Heart left ventricle (tissue), 16 donors: Measurements from ENCODE around the gene CCDC88B. TPM values are rescaled to one million over a fixed set of nuclear protein-coding genes. Genes with fewer than 3 reads are reported as not detected.

Experiments used
- ATAC-seq, 4 donors: fragments of 200-7000 bp; cut with Tn5 transposase; one replicate each; pipeline ENCODE4 v1.9.1; 2020 to 2022; ENCODE audit warnings: moderate library complexity in 4 of 4, mild to moderate bottlenecking in 3 of 4, moderate number of reproducible peaks in 1 of 4
- DNase-seq, 5 donors: peaks; one replicate each; pipeline ENCODE4 v3.0.0-alpha.2; 2020
- H3K27ac ChIP-seq, 12 donors: fragments of 200-600 bp; sonication (generic) in 4 of 12; one replicate each; pipeline versions ENCODE4 v1.5.0 to v1.8.0; 2016 to 2022; ENCODE audit warnings: mild to moderate bottlenecking in 2 of 12
- H3K27me3 ChIP-seq, 9 donors: fragments of 200-600 bp; sonication (generic) in 2 of 9; one replicate each; pipeline versions ENCODE4 v1.5.1 to v1.8.0; 2016 to 2022; ENCODE audit warnings: mild to moderate bottlenecking in 3 of 9
- H3K36me3 ChIP-seq, 9 donors: fragments of 200-600 bp; sonication (generic) in 2 of 9; one replicate each; pipeline versions ENCODE4 v1.5.0 to v1.8.0; 2018 to 2022; ENCODE audit warnings: mild to moderate bottlenecking in 2 of 9
- H3K4me1 ChIP-seq, 12 donors: fragments of 200-600 bp; sonication (generic) in 4 of 12; one replicate each; pipeline versions ENCODE4 v1.5.0 to v1.8.0; 2016 to 2022; ENCODE audit warnings: mild to moderate bottlenecking in 3 of 12
- H3K4me3 ChIP-seq, 12 donors: fragments of 200-600 bp; sonication (generic) in 4 of 12; one replicate each; pipeline versions ENCODE4 v1.5.0 to v1.8.0; 2017 to 2022; ENCODE audit warnings: mild to moderate bottlenecking in 9 of 12, moderate library complexity in 4 of 12
- H3K9me3 ChIP-seq, 12 donors: fragments of 200-600 bp; sonication (generic) in 4 of 12; one replicate each; pipeline versions ENCODE4 v1.5.0 to v1.8.0; 2016 to 2022; ENCODE audit warnings: mild to moderate bottlenecking in 1 of 12
- CTCF ChIP-seq, 12 donors: fragments of 200-600 bp; sonication (generic) in 4 of 12; IDR thresholded peaks; one replicate each; pipeline versions ENCODE4 v1.5.0 to v1.8.0; 2018 to 2022; ENCODE audit warnings: antibody characterized with exemption in 12 of 12, mild to moderate bottlenecking in 5 of 12
- POLR2A ChIP-seq, 2 donors: fragments of 450-650 bp; IDR thresholded peaks; one replicate each; pipeline ENCODE4 v1.6.1; 2017; ENCODE audit warnings: antibody characterized with exemption in 2 of 2, mild to moderate bottlenecking in 2 of 2, moderate library complexity in 2 of 2
- WGBS, 4 donors: extraction: QIAGEN DNeasy Blood & Tissue Kit in 2 of 4; methylation state at CpG; one replicate each; pipeline versions ENCODE4 v1.1.5 to v1.1.7; 2013 to 2018; 5-methylcytosine and 5-hydroxymethylcytosine counted together
- intact Hi-C, 10 donors: fragments of 100-400 bp; cut with DNase I; formaldehyde crosslinking; loops; one replicate each; pipeline versions ENCODE4 v1.11.1 to v1.14.2; 2022
- polyA plus RNA-seq, 2 donors: library from polyadenylated mRNA; stranded (reverse); fragments of 200-250 nt; gene quantifications; one replicate each; pipeline ENCODE4 v1.2.3, GENCODE V29; 2013
- total RNA-seq, 9 donors: library from RNA; depleted of rRNA in 2 of 9; stranded (reverse); fragments of >200 nt in 2 of 9; fragmentation: NEBNext Ultra II Directional in 3 of 9; extraction: Animal tissue kit (Norgen Biotek cat#: 25700) in 3 of 9; gene quantifications; one replicate each; pipeline versions ENCODE4 v1.1.0 to v1.2.4, GENCODE V29; 2016 to 2023
- donor health status: ischemic (EF 13 %, LVEDD 7.1; RV severe dilation, severe dysfunction).
- donor health status: healthy with polysubstance abuse.
- donor health status: DM: no; HTN: yes; CAD: no.
- donor health status: DM: no; HTN: no; CAD: no.
- donor health status: ischemic (EF 25% LVEDD 6.9; RV normal size, moderate dysfunction).
- donor health status: ischemic (EF 25% LVEDD 5.7; RV mildly dilated, moderate dysfunction).
- donor health status: healthy.
- donor health status: DM: yes; HTN: yes; CAD: no.
- donor health status: ischemic (EF 35%, LVEDD 5.7; RV mildly dilated, moderate dysfunction).
- donor health status: nonischemic (EF 11% LVEDD 7.7; RV severe dilation, severe dysfunction).
- donor health status: DM: yes; HTN: yes; CAD: no.
- donor health status: PGD.
- donor health status: ischemic (EF 29% LVEDD 5.4; RV normal size, mild dysfunction).
- donor health status: nonischemic (EF 23%, LVEDD 6.1; RV moderate dilation, normal function).

CCDC88B gene
- total and polyA plus RNA-seq, 11 donors, result 4.1 to 24.0 (median 8.1) TPM

DNA sequence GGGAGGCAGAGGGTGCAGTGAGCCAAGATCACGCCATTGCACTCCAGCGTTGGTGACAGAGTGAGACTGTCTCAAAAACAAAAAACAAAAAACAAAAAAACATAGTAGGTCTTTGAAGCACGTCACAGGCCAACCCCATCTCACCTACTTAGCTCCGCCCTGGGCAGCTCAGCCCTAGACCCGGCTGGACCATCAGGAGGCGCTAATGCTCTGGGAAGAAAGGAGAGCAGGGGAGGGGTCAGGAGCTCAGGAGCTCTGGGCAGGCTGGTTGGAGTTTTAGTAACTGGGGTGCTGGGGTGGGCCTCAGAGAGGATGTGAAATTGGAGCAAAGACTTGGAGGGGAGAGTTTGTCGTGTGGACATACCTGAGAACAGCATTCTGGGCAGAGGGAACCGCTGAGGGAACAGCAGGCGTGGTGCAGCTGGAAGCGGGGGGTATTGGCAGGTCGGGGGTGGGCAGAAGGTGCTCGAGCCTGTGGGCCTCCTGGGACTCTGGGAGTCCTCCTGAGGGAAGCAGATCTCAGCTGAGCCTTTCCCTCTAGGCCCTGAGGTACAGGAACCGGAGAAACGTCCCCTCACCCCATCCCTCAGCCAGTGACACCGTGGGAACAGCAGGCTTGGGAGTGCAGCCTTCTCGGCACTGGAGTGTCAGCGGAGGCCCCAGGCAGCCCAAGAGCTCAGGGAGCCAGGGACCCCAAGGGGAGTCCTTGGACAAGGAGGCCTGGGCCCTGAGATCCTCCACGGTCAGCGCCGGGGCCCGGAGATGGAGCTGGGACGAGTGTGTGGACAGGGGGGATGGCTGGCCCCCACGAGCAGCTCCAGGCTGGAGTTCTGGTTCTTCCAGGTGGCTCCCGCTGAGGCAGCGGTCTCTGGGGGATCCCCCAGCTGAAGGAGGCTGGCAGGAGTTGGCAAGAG lies 16.8 kb downstream of the CCDC88B start:
- ATAC-seq (no peak), DNase-seq (no peak)
- intact Hi-C loops, result loop anchor here in 4 of 10 donors (5.0 to 10.0 kb wide), 3 partner anchors 39 to 298 kb away; partner anchors contain the start of genes PRDX5 (in 3 of the 4) and TRMT112 (in 3 of the 4)
- no peaks in the 10 kb centered on the region for H3K9me3 ChIP-seq
- peaks cover 0 to 19% (median 11%) of the 10 kb centered on the region in 9 donors for H3K36me3 ChIP-seq
- no peak for TF ChIP-seq POLR2A (IDR thresholded peaks at IDR 0.05)
- peak in 5 of 12 donors; percentile 11 to 34 (median 28) for TF ChIP-seq CTCF (IDR thresholded peaks at IDR 0.05)
- H3K4me3 ChIP-seq, result no peak overlapping the region
- no peaks in the 10 kb centered on the region for H3K27me3 ChIP-seq
- WGBS, 4 donors, result 85 to 90% (median 87%) methylated on average over 25 of the region's 25 CpGs
- peaks cover 3 to 47% (median 30%) of the 10 kb centered on the region in 12 donors for H3K4me1 ChIP-seq
- H3K27ac ChIP-seq, result no peak overlapping the region

DNA sequence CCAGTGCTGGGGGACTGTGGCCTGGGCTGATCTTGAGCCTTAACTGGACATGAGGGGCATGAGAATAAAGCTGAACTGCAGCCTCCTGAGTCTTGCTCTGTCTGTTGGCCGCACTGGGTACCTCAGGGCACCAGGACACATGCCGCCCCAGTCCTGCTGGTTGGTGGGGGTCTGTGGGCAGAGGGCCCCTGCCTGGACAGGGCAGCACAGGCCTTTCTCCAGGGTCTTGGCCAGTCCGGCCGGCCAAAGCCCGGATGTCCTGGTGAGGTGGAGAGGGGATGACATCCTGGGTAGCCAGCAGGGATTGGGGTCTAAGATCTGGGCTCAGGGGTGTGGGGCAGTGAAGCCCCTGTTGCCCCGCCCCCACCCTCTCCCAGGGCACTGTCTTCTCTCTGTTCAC lies 17.4 kb downstream of the CCDC88B start:
- peaks cover 0 to 26% (median 18%) of the 10 kb centered on the region in 9 donors for H3K36me3 ChIP-seq
- no peak overlapping the region for H3K4me3 ChIP-seq
- H3K9me3 ChIP-seq, result no peaks in the 10 kb centered on the region
- intact Hi-C loops, result loop anchor here in 4 of 10 donors (5.0 to 10.0 kb wide), 3 partner anchors 40 to 297 kb away; partner anchors contain the start of genes PRDX5 (in 3 of the 4) and TRMT112 (in 3 of the 4)
- ATAC-seq, result no peak
- H3K27ac ChIP-seq, result peak overlapping the region in 2 of 12 donors; percentile 94 to 95
- peaks cover 3 to 47% (median 30%) of the 10 kb centered on the region in 12 donors for H3K4me1 ChIP-seq
- no peaks in the 10 kb centered on the region for H3K27me3 ChIP-seq
- 88 to 96% (median 91%) methylated on average over 4 to 6 of the region's 6 CpGs for WGBS, 4 donors
- no peak for DNase-seq
- TF ChIP-seq POLR2A (IDR thresholded peaks at IDR 0.05) (no peak), CTCF (IDR thresholded peaks at IDR 0.05) (no peak)

DNA sequence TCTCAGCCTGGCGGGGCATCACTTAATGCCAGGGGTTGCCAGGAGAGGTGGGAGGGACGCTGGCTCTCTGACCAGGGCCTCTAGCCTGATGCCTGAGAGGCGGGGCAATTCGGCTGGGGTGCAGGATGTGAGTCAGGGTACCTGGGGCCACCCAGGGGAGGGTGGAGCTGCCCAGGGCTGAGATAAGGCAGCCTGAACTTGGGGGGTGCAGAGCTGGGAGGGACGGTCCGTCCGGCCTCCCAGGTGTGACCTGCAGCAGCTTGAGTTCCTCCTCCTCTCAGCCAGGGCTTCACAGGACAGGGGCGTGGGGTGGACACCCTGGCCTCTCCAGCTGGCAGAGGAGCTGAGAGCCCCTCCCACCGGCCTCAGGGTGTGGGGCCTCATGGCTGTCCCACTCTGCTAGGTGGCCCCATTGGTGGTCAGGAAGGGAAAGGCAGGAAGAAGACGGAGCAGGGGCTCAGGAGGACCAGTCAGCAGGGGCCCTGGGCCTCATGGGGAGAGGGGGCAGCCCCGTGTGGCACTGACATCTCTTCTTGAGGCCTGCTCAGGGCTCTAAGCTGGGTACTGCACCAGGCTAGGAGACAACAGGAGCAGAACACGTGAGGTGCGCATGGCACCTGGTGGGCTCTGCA lies 18.0 kb downstream of the CCDC88B start:
- Histone ChIP-seq H3K27me3 (no peaks in the 10 kb centered on the region), H3K9me3 (no peaks in the 10 kb centered on the region), H3K27ac (peak overlapping the region; percentile 78 to 95 (median 92)), H3K36me3 (peaks cover 0 to 31% (median 23%) of the 10 kb centered on the region in 9 donors), H3K4me3 (peak overlapping the region in 11 of 12 donors; percentile 68 to 94 (median 85)), H3K4me1 (peaks cover 3 to 47% (median 30%) of the 10 kb centered on the region in 12 donors)
- no peak for ATAC-seq
- TF ChIP-seq POLR2A (IDR thresholded peaks at IDR 0.05) (no peak), CTCF (IDR thresholded peaks at IDR 0.05) (no peak)
- peak in 1 of 5 donors; percentile 33 for DNase-seq
- 64 to 78% (median 68%) methylated on average over 12 to 13 of the region's 13 CpGs for WGBS, 4 donors
- intact Hi-C loops, result loop anchor here in 4 of 10 donors (5.0 to 10.0 kb wide), 3 partner anchors 41 to 297 kb away; partner anchors contain the start of genes PRDX5 (in 3 of the 4) and TRMT112 (in 3 of the 4)
